ENCODE data around the gene FRMD8. TPM values are rescaled to one million over a fixed set of nuclear protein-coding genes. Genes with fewer than 3 reads are reported as not detected.
"Not testable (repeated sequence)": the region's sequence is repeated elsewhere in the genome, so short reads cannot be mapped to it uniquely, and the experiment has no call there.

The FRMD8 gene
- total RNA-seq, 1 experiment from 2014 or later: 90.2 TPM

DNA sequence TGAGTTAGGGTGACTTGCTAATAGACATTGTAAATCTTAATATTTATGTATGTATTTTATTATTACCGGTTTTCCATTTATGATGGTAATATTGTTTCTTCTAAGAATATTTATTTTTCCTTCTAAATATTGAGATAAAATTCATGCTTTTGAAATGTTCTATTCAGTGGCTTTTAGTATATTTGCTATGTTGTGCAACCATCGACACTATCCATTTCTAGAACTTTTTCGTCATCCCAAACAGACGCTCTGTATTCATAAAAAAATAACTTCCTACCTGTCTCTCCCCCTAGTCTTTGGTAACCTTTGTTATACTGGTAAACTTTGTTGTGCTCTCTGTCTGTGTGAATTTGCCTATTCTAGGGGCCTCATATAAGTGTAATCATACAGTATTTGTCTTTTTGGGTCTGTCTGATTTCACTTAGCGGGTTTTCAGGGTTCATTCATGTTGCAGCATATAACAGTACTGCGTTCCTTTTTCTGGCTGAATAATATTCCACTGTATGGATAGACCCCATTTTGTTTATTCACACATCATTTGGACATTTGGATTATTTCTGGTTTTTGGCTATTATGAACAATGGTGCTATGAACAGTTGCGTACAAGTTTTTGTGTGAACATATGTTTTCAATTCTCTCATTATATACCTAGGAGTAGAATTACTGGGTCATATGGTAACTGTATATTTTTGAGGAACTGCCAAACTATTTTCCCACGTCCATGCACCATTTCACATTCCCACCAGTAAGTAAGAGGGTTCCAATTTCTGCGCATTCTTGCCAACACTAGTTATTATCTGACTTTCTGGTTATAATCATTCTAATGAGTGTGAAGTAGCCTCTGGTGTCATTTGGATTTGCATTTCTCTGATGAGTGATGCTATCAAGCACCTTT is 52.1 kb downstream of the FRMD8 start:
- no peaks in the 10 kb centered on the region for H3K4me1 ChIP-seq (replicated peaks)
- no peak overlapping the region for H3K4me3 ChIP-seq
- H3K36me3 ChIP-seq: peaks cover 74% of the 10 kb centered on the region
- DNase-seq (ENCODE audit: low read depth in 1 of 2, low spot score in 2 of 2): no peak
- H3K27me3 ChIP-seq (replicated peaks): no peaks in the 10 kb centered on the region
- no peak overlapping the region for H3K27ac ChIP-seq
- H3K9me3 ChIP-seq (replicated peaks): no peaks in the 10 kb centered on the region

DNA sequence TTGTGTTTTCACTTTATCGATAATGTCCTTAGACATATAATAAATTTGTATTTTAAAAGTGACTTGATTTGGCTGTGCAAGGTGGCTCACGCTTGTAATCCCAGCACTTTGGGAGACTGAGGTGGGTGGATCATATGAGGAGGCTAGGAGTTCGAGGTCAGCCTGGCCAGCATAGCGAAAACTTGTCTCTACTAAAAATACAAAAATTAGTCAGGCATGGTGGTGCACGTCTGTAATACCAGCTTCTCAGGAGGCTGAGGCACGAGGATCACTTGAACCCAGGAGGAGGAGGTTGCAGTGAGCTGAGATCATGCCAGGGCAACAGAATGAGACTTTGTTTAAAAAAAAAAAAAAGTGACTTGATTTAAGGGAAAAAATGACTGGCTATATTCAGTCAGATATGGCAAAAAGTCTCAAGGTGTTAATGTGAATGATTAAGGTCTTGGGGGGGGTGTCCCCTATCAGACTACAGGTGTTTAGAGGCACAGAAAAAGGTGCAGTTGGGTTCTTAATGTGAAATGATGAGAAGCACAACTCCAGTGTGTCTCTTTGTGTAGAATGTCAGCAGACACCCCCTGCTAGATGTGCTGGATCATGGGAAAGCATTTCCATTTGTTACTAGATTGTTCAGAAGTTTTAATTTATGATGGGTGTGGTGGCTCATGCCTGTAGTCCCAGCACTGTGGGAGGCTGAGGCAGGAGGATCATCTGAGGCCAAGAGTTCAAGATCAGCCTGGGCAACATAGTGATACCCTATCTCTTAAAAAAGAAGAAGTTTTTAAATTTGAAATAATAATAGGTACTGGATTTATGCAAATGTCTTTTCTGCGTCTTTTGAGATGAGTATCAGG is 53.1 kb downstream of the FRMD8 start:
- Histone ChIP-seq H3K27me3 (replicated peaks) (no peaks in the 10 kb centered on the region), H3K27ac (no peak overlapping the region), H3K4me1 (replicated peaks) (no peaks in the 10 kb centered on the region), H3K4me3 (no peak overlapping the region), H3K36me3 (peaks cover 77% of the 10 kb centered on the region), H3K9me3 (replicated peaks) (no peaks in the 10 kb centered on the region)
- DNase-seq (ENCODE audit: low read depth in 1 of 2, low spot score in 2 of 2): no peak

DNA sequence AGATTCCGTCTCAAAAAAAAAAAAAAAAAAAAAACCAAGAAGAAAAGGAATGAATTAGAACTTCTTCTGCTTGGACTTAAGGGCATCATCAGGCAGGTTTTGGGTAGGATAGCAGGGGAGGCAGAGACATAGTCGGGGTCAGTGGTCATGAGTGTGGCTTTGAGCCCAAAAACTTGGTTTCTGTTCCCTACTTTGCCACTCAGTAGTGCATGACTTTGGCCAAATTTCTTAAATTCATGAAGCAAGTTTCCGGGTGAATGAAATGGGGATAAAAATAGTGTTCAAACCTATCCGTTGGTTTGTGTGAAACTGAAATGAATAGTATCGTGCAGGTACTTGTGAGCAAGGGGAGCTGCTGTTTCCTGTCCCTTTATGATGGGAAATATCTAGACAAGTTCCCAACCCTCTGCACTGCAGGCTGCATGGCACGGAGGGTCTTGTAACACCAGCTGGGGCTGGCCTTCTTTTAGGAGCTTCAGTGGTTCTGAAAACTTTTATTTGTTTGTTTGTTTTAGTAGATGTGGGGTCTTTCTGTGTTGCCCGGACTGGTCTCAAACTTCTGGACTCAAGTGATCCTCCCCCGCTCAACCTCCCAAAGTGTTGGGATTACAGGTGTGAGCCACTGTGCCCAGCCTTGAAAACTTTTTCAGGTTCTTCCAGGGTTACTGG is 54.5 kb downstream of the FRMD8 start:
- Histone ChIP-seq H3K27ac (no peak overlapping the region), H3K36me3 (peaks cover 77% of the 10 kb centered on the region), H3K4me1 (replicated peaks) (no peaks in the 10 kb centered on the region), H3K9me3 (replicated peaks) (no peaks in the 10 kb centered on the region), H3K27me3 (replicated peaks) (no peaks in the 10 kb centered on the region), H3K4me3 (no peak overlapping the region)
- no peak for DNase-seq (ENCODE audit: low read depth in 1 of 2, low spot score in 2 of 2)

DNA sequence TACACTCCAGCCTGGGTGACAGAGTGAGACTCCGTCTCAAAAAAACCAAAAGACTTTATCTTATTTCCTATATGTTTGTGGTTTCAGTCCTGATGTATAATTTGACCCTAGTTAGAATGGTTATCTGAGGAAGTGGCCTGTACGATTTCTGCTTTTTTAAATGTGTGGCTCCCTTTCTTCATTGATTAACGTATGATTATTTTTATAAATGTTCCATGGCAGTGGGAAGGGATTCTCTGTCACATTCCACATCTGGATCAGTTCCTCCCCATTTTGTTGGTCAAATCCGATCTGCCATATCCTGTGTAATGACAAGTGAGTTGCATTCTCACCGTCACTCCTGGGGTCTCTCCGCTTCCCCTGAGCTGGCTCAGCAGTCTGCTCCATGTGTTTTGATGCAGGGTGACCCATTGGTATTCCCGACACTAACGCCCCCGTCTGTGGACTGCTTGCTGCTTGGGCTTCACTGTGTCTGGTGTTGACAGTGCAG is 56.5 kb downstream of the FRMD8 start:
- Histone ChIP-seq H3K4me3 (no peak overlapping the region), H3K27ac (no peak overlapping the region), H3K27me3 (replicated peaks) (no peaks in the 10 kb centered on the region), H3K4me1 (replicated peaks) (peaks cover 15% of the 10 kb centered on the region), H3K36me3 (peaks cover 75% of the 10 kb centered on the region), H3K9me3 (replicated peaks) (no peaks in the 10 kb centered on the region)
- no peak for DNase-seq (ENCODE audit: low read depth in 1 of 2, low spot score in 2 of 2)

DNA sequence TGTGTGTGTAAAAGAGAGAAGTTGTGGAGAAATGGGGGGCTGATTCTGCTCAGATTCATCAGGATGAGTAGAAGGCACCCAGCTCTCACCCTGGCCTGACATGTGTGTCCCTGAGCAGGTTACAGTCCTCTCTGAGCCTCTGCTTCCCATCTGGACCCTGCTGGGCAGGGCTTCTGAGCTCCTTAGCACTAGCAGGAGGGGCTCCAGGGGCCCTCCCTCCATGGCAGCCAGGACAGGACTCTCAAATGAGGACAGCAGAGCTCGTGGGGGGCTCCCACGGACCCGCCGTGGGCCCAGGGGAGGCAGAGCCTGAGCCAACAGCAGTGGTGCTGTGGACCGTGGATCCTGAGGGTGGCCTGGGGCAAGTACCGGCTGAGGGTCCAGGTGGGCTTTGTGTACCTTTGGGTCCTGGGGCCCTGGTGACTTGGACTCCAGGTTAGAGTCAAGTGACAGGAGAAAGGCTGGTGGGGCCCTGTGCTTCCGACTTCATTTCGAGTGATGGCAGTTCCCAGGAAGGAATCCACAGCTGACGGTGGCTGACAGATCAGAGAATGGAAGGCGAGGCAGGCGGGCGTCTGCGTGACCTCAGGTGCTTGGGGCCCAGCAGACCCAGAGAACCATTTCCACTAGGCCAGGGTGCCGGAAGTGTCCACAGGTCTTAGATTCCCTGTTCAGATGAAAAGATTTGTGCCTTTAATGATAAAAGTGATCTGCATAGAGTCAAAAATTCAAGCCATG is 58.0 kb downstream of the FRMD8 start:
- Histone ChIP-seq H3K27ac (no peak overlapping the region), H3K36me3 (peaks cover 62% of the 10 kb centered on the region), H3K9me3 (replicated peaks) (no peaks in the 10 kb centered on the region), H3K4me1 (replicated peaks) (peaks cover 16% of the 10 kb centered on the region), H3K27me3 (replicated peaks) (no peaks in the 10 kb centered on the region), H3K4me3 (no peak overlapping the region)
- no peak for DNase-seq (ENCODE audit: low read depth in 1 of 2, low spot score in 2 of 2)

DNA sequence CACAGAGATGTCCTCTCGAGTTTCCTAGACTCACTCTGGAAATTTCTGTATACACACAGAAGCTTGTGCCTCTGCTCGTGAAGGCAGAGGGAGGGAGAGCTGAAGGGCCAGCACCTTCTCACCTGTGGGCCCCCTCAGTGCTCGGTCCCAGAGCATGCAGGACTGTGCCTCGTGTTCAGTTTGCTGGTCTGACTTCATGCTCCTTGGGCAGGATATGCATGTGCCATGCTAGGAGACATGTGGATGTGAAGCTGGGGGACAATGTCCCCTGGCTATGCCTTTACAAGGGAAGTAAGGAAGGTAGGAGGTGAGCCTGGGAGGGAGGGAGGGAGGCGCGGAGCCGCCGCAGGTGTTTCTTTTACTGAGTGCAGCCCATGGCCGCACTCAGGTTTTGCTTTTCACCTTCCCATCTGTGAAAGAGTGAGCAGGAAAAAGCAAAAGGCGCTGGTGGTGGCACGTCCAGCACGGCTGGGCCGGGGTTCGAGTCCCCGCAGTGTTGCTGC is 58.7 kb downstream of the FRMD8 start:
- no peak overlapping the region for H3K4me3 ChIP-seq
- H3K9me3 ChIP-seq (replicated peaks): no peaks in the 10 kb centered on the region
- H3K4me1 ChIP-seq (replicated peaks): peaks cover 16% of the 10 kb centered on the region
- H3K27me3 ChIP-seq (replicated peaks): no peaks in the 10 kb centered on the region
- no peak overlapping the region for H3K27ac ChIP-seq
- peaks cover 62% of the 10 kb centered on the region for H3K36me3 ChIP-seq
- DNase-seq (ENCODE audit: low read depth in 1 of 2, low spot score in 2 of 2): no peak

DNA sequence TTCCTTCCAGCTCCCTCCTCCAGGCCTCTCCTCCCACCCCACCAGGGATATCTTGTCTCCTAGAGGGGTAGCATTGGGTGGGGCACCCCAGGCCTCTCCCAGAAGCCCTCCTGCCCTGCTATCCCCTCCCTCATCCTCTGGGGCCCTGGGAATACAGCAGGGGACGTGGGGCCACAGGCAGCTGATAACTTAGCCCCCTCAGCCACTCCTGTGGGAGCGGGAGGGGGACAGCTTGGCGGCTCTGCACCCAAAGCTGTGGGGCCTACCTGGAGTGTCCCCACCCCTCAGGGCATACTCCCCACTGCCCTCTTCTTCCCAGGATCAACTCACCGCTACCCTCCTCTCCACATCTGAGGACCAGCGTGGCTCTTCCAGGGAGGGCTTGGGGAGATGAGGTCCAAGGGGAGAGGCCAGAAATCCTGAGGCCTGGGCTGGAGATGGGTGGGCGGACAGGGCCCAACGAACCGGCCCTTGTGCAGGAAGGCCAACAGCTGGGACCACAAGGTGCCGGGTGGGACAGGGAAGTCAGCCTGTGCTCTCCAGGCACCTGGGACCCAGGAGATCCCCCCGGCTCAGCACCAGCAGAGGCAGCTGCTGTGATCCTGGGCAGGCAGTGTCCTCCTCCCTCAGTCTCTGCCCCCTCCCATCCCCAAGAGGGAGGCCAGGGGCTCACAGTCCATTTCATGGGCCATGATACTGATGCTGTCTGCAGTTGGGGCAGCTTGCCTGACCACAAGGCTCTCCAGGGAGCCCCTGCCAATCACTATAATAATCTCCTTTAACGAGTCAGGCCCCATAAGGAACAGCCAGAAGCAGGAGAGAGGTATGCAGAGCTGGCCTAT is 59.4 kb downstream of the FRMD8 start:
- Histone ChIP-seq H3K4me3 (no peak overlapping the region), H3K36me3 (peaks cover 61% of the 10 kb centered on the region), H3K9me3 (replicated peaks) (no peaks in the 10 kb centered on the region), H3K4me1 (replicated peaks) (peaks cover 16% of the 10 kb centered on the region), H3K27me3 (replicated peaks) (no peaks in the 10 kb centered on the region), H3K27ac (no peak overlapping the region)
- no peak for DNase-seq (ENCODE audit: low read depth in 1 of 2, low spot score in 2 of 2)

DNA sequence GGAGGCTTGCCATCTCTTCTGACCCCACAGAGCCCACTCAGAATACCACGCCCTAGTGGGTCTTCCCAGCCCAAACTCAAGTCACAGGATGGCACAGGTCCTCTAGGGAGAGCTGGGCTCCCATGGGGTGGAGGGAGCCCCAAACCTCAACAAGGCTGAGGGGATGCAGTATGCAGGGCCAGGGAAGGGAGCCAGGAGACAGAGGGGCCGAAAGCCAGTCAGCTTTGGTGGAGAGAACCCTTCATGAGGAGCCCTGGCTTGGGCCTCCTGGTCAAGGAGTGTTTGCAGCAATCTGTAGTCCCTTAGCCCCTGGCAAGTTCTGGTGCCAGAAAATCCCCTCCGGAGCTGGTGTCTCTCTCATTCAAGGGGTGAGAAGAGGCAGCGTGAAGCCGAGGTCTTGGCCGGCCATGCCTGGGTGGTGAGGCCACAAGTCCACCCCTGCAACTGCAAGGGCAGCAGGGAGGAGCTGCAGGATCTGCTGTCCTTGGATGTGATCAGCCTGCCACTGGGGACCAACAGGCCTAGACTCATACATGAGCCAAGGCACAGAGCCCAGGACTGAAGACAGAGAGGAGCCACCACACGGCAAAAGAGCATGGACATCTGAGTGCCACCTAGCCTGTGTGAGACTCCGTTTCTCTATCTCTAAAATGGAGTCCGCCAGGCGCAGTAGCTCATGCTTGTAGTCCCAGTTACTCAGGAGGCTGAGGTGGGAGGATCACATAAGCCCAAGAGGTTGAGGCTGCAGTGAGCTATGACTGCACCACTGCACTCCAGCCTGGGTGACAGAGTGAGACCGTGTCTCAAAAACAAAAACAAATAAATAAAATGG is 60.2 kb downstream of the FRMD8 start:
- no peak for DNase-seq (ENCODE audit: low read depth in 1 of 2, low spot score in 2 of 2)
- Histone ChIP-seq H3K4me3 (no peak overlapping the region), H3K4me1 (replicated peaks) (peaks cover 16% of the 10 kb centered on the region), H3K36me3 (peaks cover 56% of the 10 kb centered on the region), H3K27me3 (replicated peaks) (no peaks in the 10 kb centered on the region), H3K27ac (no peak overlapping the region), H3K9me3 (replicated peaks) (no peaks in the 10 kb centered on the region)

DNA sequence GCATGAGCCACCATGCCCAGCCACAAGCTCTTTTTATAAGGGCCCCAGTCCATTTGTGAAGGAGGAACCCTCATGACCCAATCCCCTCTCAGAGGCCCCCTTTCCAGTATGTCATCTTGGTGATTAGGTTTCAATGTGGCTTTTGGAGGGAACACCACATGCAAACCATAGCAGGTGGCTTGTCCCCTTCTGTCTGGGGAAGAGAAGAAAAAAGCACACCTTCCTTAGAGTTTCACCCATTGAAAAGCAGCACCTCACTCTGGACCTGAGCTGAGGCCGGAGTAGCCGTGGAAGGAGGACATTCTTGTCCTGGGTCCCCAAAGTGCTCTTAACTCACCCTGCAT is 61.6 kb downstream of the FRMD8 start:
- no peaks in the 10 kb centered on the region for H3K27me3 ChIP-seq (replicated peaks)
- H3K36me3 ChIP-seq: peaks cover 42% of the 10 kb centered on the region
- H3K4me3 ChIP-seq: no peak overlapping the region
- no peaks in the 10 kb centered on the region for H3K9me3 ChIP-seq (replicated peaks)
- peaks cover 23% of the 10 kb centered on the region for H3K4me1 ChIP-seq (replicated peaks)
- DNase-seq (ENCODE audit: low read depth in 1 of 2, low spot score in 2 of 2): no peak
- H3K27ac ChIP-seq: no peak overlapping the region

DNA sequence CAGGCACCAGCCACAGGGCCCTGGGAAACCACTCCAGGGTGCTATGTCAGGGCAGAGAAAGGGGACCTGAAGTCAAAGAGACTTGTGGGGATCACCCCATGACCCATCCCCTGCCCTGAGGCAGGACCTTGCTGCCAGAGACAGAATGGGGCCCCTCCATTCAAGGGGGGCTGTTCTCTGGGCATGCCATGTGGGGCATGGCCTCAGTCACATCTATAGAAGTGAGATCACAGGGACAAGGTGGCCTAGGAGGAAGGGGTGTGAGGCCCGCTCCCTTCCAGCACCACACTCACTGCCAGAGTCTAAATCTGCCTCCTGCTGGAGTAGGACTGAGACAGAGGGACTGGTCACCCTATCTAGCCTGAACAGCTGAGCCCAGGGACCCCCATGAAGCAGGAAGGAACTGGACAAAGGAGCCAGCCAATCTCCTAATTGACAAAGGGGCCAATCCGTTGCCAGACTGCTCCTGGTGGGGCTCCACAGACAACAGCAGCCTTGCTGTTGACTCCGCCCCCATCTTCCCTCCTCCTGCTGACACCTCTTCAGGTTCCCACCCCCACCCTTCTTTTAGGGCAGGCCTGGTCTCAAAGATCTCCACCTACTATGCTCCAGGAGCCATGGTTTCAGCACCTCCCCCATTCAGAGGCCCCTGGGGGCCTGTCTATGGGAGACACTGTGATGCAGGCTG is 62.1 kb downstream of the FRMD8 start:
- Histone ChIP-seq H3K9me3 (replicated peaks) (no peaks in the 10 kb centered on the region), H3K4me1 (replicated peaks) (peaks cover 28% of the 10 kb centered on the region), H3K27me3 (replicated peaks) (no peaks in the 10 kb centered on the region), H3K36me3 (peaks cover 37% of the 10 kb centered on the region), H3K4me3 (no peak overlapping the region), H3K27ac (no peak overlapping the region)
- no peak for DNase-seq (ENCODE audit: low read depth in 1 of 2, low spot score in 2 of 2)

DNA sequence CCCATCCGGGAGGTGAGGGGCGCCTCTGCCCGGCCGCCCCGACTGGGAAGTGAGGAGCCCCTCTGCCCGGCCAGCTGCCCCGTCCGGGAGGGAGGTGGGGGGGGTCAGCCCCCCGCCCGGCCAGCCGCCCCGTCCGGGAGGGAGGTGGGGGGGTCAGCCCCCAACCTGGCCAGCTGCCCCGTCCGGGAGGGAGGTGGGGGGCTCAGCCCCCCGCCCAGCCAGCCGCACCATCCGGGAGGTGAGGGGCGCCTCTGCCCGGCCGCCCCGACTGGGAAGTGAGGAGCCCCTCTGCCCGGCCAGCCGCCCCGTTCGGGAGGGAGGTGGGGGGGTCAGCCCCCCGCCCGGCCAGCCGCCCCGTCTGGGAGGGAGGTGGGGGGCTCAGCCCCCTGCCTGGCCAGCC is 64.9 kb downstream of the FRMD8 start:
- not testable (repeated sequence) for H3K36me3 ChIP-seq; H3K27me3 ChIP-seq (replicated peaks); H3K9me3 ChIP-seq (replicated peaks); DNase-seq (ENCODE audit: low read depth in 1 of 2, low spot score in 2 of 2); H3K27ac ChIP-seq; H3K4me3 ChIP-seq
- H3K4me1 ChIP-seq (replicated peaks): peaks cover 47% of the 10 kb centered on the region
